Panc1 (cell line): ENCODE measurements around the gene TTPAL. TPM values are rescaled to one million over a fixed set of nuclear protein-coding genes. Genes with fewer than 3 reads are reported as not detected.

ENCODE experiments used
- ATAC-seq: fragments of 200-7000 bp; cut with Tn5 transposase; 2 replicates; pipeline ENCODE4 v1.9.1; 2020; ENCODE audit warnings: mild to moderate bottlenecking, moderate library complexity
- BruUV-seq: library from RNA; stranded (reverse); fragments of 400-500 nt; replicated peaks from 2 replicates; lab custom pipeline; 2021; lab: Mats Ljungman, UMichigan
- CTCF ChIA-PET: fragments of 300-600 bp; sonication (Branson Sonifier 250); formaldehyde crosslinking; loops from one replicate; lab custom pipeline; 2022; ENCODE audit warnings: antibody characterized with exemption; lab: Charles Lee
- POLR2A ChIA-PET: fragments of 300-600 bp; sonication (Branson Sonifier 250); formaldehyde crosslinking; loops from one replicate; lab custom pipeline; 2022; ENCODE audit warnings: antibody characterized with exemption; lab: Charles Lee
- DNase-seq: peaks from one replicate; pipeline ENCODE4 v3.0.0-alpha.2; 2010; ENCODE audit warnings: low read depth, low spot score
- H3K27ac ChIP-seq: 2 replicates; pipeline ENCODE4 v1.5.1; 2011; ENCODE audit warnings: mild to moderate bottlenecking, low read length, inconsistent platforms
- H3K27me3 ChIP-seq: fragments of 200-500 bp; sonication (Bioruptor generic); 2 replicates; pipeline ENCODE4 v1.6.0; 2014; ENCODE audit warnings: low read length, inconsistent platforms; ENCODE audit not compliant: control insufficient read depth, insufficient read depth
- H3K36me3 ChIP-seq: fragments of 200-500 bp; sonication (Bioruptor generic); 2 replicates; pipeline ENCODE4 v1.5.1; 2014; ENCODE audit warnings: inconsistent platforms, mild to moderate bottlenecking, low read length, moderate library complexity; ENCODE audit not compliant: control insufficient read depth, insufficient read depth
- H3K4me1 ChIP-seq: 2 replicates; pipeline ENCODE4 v1.5.1; 2011; ENCODE audit warnings: inconsistent platforms, mild to moderate bottlenecking, low read length, moderate library complexity; ENCODE audit not compliant: control insufficient read depth, insufficient read depth
- H3K4me3 ChIP-seq, 2 experiments: 2 replicates each; pipeline ENCODE4 v1.5.1; 2011 to 2012; ENCODE audit warnings: low read depth in 2 of 2, low read length in 2 of 2, mild to moderate bottlenecking in 2 of 2, inconsistent platforms in 1 of 2, moderate library complexity in 1 of 2
- H3K9me3 ChIP-seq: fragments of 200-500 bp; sonication (Bioruptor generic); 2 replicates; pipeline ENCODE4 v1.5.1; 2014; ENCODE audit warnings: low read depth, mild to moderate bottlenecking, inconsistent platforms, low read length, moderate library complexity; ENCODE audit not compliant: control insufficient read depth, insufficient read depth
- CTCF ChIP-seq: fragments of 450-650 bp; IDR thresholded peaks from 2 replicates; pipeline ENCODE4 v1.5.1; 2017; ENCODE audit warnings: mild to moderate bottlenecking
- POLR2AphosphoS5 ChIP-seq: IDR thresholded peaks from 2 replicates; pipeline ENCODE4 v1.6.1; 2012; ENCODE audit warnings: mild to moderate bottlenecking, low read depth, low read length, moderate library complexity
- REST ChIP-seq, 2 experiments: IDR thresholded peaks; 2 replicates each; pipeline ENCODE4 v1.6.1; 2011 to 2012; ENCODE audit warnings: low read depth in 2 of 2, control low read depth in 1 of 2, low read length in 1 of 2, mild to moderate bottlenecking in 1 of 2, moderate library complexity in 1 of 2; ENCODE audit not compliant: insufficient read depth in 1 of 2
- SIN3A ChIP-seq: IDR thresholded peaks from 2 replicates; pipeline ENCODE4 v1.6.1; 2012; ENCODE audit warnings: low read depth, mild to moderate bottlenecking, low read length, moderate library complexity, borderline replicate concordance; ENCODE audit not compliant: insufficient read depth
- TCF7L2 ChIP-seq: IDR thresholded peaks from 2 replicates; pipeline ENCODE4 v1.6.1; 2011; ENCODE audit warnings: mild to moderate bottlenecking, low read depth, low read length, inconsistent platforms
- in situ Hi-C: cut with HindIII; loops from 2 replicates; pipeline ENCODE4 v1.10.0; 2016; ENCODE audit warnings: low sequenced_read_pairs, low pct_unique_long_range_greater_than_20kb
- intact Hi-C: fragments of 100-400 bp; cut with micrococcal nuclease; formaldehyde crosslinking; loops from one replicate; pipeline ENCODE4 v1.10.0; 2022; ENCODE audit not compliant: unreplicated experiment
- total RNA-seq: library from RNA; stranded (reverse); gene quantifications from one replicate; pipeline ENCODE4 v1.2.1, GENCODE V29; 2021; ENCODE audit not compliant: unreplicated experiment

Gene TTPAL
- total RNA-seq, 1 experiment from 2014 or later = 37.4 TPM

- BruUV-seq = no TSS peak
- ATAC-seq (no peak), DNase-seq (no peak)
- intact Hi-C loops = no loop called here
- Histone ChIP-seq H3K4me1 (no peaks in the 10 kb centered on the region), H3K9me3 (no peaks in the 10 kb centered on the region), H3K4me3 (no peak overlapping the region), H3K36me3 (peaks cover 2% of the 10 kb centered on the region), H3K27ac (no peak overlapping the region), H3K27me3 (no peaks in the 10 kb centered on the region)
- TF ChIP-seq REST (IDR thresholded peaks at IDR 0.05; ENCODE audit: insufficient read depth in 1 of 2, low read depth in 2 of 2, low read length in 1 of 2) (no peak), POLR2AphosphoS5 (no peak), CTCF (no peak), TCF7L2 (no peak), SIN3A (no peak)
- in situ Hi-C loops = no loop called here
- ChIA-PET CTCF (no interaction called here), POLR2A (interaction anchor here (0.6 kb wide), 1 partner anchor 138 kb away, joined by 3 read pairs; no protein-coding TSS in a partner anchor)
These were observed 18.6 kb downstream of the TTPAL start for GRCh38 chr20:44494266-44494665.

- TF ChIP-seq CTCF (no peak), POLR2AphosphoS5 (no peak), SIN3A (no peak), REST (IDR thresholded peaks at IDR 0.05; ENCODE audit: insufficient read depth in 1 of 2, low read depth in 2 of 2, low read length in 1 of 2) (no peak), TCF7L2 (no peak)
- ChIA-PET POLR2A (interaction anchor here (0.6 to 1.0 kb wide), 2 partner anchors 10 to 138 kb away, joined by 3 read pairs; no protein-coding TSS in a partner anchor), CTCF (no interaction called here)
- peaks cover 2% of the 10 kb centered on the region for H3K36me3 ChIP-seq
- no peaks in the 10 kb centered on the region for H3K9me3 ChIP-seq
- BruUV-seq = no TSS peak
- H3K4me1 ChIP-seq = no peaks in the 10 kb centered on the region
- ATAC-seq = no peak
- no peak overlapping the region for H3K27ac ChIP-seq
- no peak overlapping the region for H3K4me3 ChIP-seq
- intact Hi-C loops (no loop called here), in situ Hi-C loops (no loop called here)
- DNase-seq = no peak
- H3K27me3 ChIP-seq = no peaks in the 10 kb centered on the region
These were observed 19.0 kb downstream of the TTPAL start for GRCh38 chr20:44494681-44495080.
